ENCODE measurements around the gene TARS1. TPM values are rescaled to one million over a fixed set of nuclear protein-coding genes. Genes with fewer than 3 reads are reported as not detected.

TARS1 gene
- total RNA-seq, 1 donor from 2014 or later, result 306 TPM

DNA sequence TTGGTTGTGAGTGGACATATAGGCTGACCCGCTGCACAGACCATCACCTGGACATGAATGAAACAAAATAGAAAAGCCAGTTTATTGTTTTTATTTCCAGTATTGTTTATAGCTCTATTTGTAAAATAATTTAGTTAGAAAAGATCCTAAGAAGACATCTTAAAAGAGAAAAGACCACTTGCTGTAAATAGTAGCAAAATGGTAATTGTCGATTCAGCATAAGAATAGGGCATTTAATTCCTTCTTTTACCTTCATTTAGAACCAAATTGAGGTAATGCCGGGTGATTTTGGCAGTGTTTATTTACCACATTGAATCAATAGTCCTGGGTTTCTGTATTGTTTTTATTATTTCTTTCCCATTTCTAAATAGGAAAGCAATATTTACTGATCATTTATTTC lies 7.4 kb downstream of the TARS1 start:
- peaks cover 20% of the 10 kb centered on the region for H3K36me3 Mint-ChIP-seq (ENCODE audit: low read depth, unreplicated experiment)
- FAIRE-seq (no peak), DNase-seq (ENCODE audit: low read depth) (no peak)
- H3K27me3 Mint-ChIP-seq (ENCODE audit: low read depth, unreplicated experiment), result no peaks in the 10 kb centered on the region
- TF ChIP-seq EZH2 (IDR thresholded peaks at IDR 0.05; ENCODE audit: insufficient read depth, low read length), result no peak
- TF ChIP-seq, protein P1, sequence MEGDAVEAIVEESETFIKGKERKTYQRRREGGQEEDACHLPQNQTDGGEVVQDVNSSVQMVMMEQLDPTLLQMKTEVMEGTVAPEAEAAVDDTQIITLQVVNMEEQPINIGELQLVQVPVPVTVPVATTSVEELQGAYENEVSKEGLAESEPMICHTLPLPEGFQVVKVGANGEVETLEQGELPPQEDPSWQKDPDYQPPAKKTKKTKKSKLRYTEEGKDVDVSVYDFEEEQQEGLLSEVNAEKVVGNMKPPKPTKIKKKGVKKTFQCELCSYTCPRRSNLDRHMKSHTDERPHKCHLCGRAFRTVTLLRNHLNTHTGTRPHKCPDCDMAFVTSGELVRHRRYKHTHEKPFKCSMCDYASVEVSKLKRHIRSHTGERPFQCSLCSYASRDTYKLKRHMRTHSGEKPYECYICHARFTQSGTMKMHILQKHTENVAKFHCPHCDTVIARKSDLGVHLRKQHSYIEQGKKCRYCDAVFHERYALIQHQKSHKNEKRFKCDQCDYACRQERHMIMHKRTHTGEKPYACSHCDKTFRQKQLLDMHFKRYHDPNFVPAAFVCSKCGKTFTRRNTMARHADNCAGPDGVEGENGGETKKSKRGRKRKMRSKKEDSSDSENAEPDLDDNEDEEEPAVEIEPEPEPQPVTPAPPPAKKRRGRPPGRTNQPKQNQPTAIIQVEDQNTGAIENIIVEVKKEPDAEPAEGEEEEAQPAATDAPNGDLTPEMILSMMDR (IDR thresholded peaks at IDR 0.05; ENCODE audit: insufficient read depth, low read depth, low read length), result no peak
- no peak overlapping the region for H3K4me3 Mint-ChIP-seq (ENCODE audit: unreplicated experiment)
- no peak overlapping the region for H3K27ac Mint-ChIP-seq (ENCODE audit: unreplicated experiment)
- H3K4me1 Mint-ChIP-seq (ENCODE audit: low read depth, unreplicated experiment), result peaks cover 19% of the 10 kb centered on the region
- H3K27me3 ChIP-seq (ENCODE audit: insufficient read depth, low read length), result no peaks in the 10 kb centered on the region
- peaks cover 60% of the 10 kb centered on the region for H3K36me3 ChIP-seq (ENCODE audit: insufficient read depth, low read length)
- H3K9me3 Mint-ChIP-seq (ENCODE audit: unreplicated experiment), result no peaks in the 10 kb centered on the region
- H3K9ac ChIP-seq (ENCODE audit: low read length), result no peak overlapping the region
- no peak overlapping the region for H2AFZ ChIP-seq (ENCODE audit: low read depth, low read length)
- H3K9me3 ChIP-seq (ENCODE audit: insufficient read depth, low read depth, low read length), result no peaks in the 10 kb centered on the region
- H3K4me2 ChIP-seq (ENCODE audit: low read length), result no peak overlapping the region
- H3K79me2 ChIP-seq (ENCODE audit: insufficient read depth, low read length), result peaks cover 94% of the 10 kb centered on the region
- no peak overlapping the region for H3K4me3 ChIP-seq (ENCODE audit: insufficient read depth, low read depth, low read length)
- H3K4me1 ChIP-seq (ENCODE audit: insufficient read depth, low read length), result peaks cover 3% of the 10 kb centered on the region
- H4K20me1 ChIP-seq (ENCODE audit: insufficient read depth, low read length), result peaks cover 68% of the 10 kb centered on the region
- H3K27ac ChIP-seq (ENCODE audit: low read depth, low read length), result no peak overlapping the region

DNA sequence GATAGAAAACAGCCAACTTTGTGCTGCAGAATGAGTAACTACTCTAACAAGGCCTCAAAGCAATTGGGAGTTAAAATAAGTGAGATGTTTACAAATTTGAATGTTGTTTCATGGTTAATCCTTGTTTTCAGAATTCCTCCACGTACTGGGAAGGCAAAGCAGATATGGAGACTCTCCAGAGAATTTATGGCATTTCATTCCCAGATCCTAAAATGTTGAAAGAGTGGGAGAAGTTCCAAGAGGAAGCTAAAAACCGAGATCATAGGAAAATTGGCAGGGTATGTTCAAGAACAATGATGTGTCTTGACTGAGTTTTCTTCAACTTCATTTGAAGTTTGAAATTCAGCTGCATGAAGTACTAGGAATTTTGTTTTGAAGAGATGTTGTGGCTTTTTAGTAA lies 16.4 kb downstream of the TARS1 start:
- no peaks in the 10 kb centered on the region for H3K27me3 Mint-ChIP-seq (ENCODE audit: low read depth, unreplicated experiment)
- Histone ChIP-seq H2AFZ (ENCODE audit: low read depth, low read length) (no peak overlapping the region), H3K27ac (ENCODE audit: low read depth, low read length) (no peak overlapping the region), H3K4me1 (ENCODE audit: insufficient read depth, low read length) (no peaks in the 10 kb centered on the region), H3K27me3 (ENCODE audit: insufficient read depth, low read length) (no peaks in the 10 kb centered on the region), H3K9ac (ENCODE audit: low read length) (no peak overlapping the region), H3K9me3 (ENCODE audit: insufficient read depth, low read depth, low read length) (no peaks in the 10 kb centered on the region), H4K20me1 (ENCODE audit: insufficient read depth, low read length) (peaks cover 46% of the 10 kb centered on the region), H3K4me2 (ENCODE audit: low read length) (no peak overlapping the region), H3K79me2 (ENCODE audit: insufficient read depth, low read length) (peaks cover 28% of the 10 kb centered on the region), H3K36me3 (ENCODE audit: insufficient read depth, low read length) (peaks cover 86% of the 10 kb centered on the region), H3K4me3 (ENCODE audit: insufficient read depth, low read depth, low read length) (no peak overlapping the region)
- H3K36me3 Mint-ChIP-seq (ENCODE audit: low read depth, unreplicated experiment), result peaks cover 23% of the 10 kb centered on the region
- H3K4me1 Mint-ChIP-seq (ENCODE audit: low read depth, unreplicated experiment), result peaks cover 3% of the 10 kb centered on the region
- DNase-seq (ENCODE audit: low read depth), result peak; percentile 6
- FAIRE-seq, result peak; percentile 45
- no peaks in the 10 kb centered on the region for H3K9me3 Mint-ChIP-seq (ENCODE audit: unreplicated experiment)
- TF ChIP-seq, protein P1 (IDR thresholded peaks at IDR 0.05; ENCODE audit: insufficient read depth, low read depth, low read length), result no peak
- TF ChIP-seq EZH2 (IDR thresholded peaks at IDR 0.05; ENCODE audit: insufficient read depth, low read length), result no peak
- H3K27ac Mint-ChIP-seq (ENCODE audit: unreplicated experiment), result no peak overlapping the region
- no peak overlapping the region for H3K4me3 Mint-ChIP-seq (ENCODE audit: unreplicated experiment)

DNA sequence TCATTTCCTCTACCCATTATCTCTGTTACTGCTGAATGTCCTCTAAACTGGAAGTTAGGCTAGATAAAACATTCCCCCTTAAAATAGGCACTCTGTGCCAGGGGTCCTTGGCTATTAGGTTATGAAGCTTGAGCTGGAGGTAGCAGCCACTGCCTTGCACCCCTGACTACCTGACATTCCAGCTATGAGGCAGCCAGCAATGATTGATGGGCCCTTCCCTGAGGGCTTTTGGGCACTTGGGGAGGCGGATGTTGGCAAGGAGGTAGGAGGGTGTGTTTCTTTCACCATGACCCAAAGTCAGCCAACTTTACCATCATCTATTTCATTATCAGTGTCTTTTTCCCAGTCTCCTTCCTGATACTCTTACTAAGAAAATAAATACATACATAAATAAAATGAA lies 17.1 kb downstream of the TARS1 start:
- no peak overlapping the region for H3K4me3 ChIP-seq (ENCODE audit: insufficient read depth, low read depth, low read length)
- Mint-ChIP-seq H3K9me3 (ENCODE audit: unreplicated experiment) (no peaks in the 10 kb centered on the region), H3K27ac (ENCODE audit: unreplicated experiment) (no peak overlapping the region), H3K27me3 (ENCODE audit: low read depth, unreplicated experiment) (no peaks in the 10 kb centered on the region), H3K4me3 (ENCODE audit: unreplicated experiment) (no peak overlapping the region), H3K36me3 (ENCODE audit: low read depth, unreplicated experiment) (peaks cover 23% of the 10 kb centered on the region), H3K4me1 (ENCODE audit: low read depth, unreplicated experiment) (no peaks in the 10 kb centered on the region)
- no peak for DNase-seq (ENCODE audit: low read depth)
- H3K9me3 ChIP-seq (ENCODE audit: insufficient read depth, low read depth, low read length), result no peaks in the 10 kb centered on the region
- no peaks in the 10 kb centered on the region for H3K4me1 ChIP-seq (ENCODE audit: insufficient read depth, low read length)
- peaks cover 39% of the 10 kb centered on the region for H4K20me1 ChIP-seq (ENCODE audit: insufficient read depth, low read length)
- peaks cover 21% of the 10 kb centered on the region for H3K79me2 ChIP-seq (ENCODE audit: insufficient read depth, low read length)
- H2AFZ ChIP-seq (ENCODE audit: low read depth, low read length), result no peak overlapping the region
- TF ChIP-seq, protein P1 (IDR thresholded peaks at IDR 0.05; ENCODE audit: insufficient read depth, low read depth, low read length), result no peak
- TF ChIP-seq EZH2 (IDR thresholded peaks at IDR 0.05; ENCODE audit: insufficient read depth, low read length), result no peak
- no peak overlapping the region for H3K9ac ChIP-seq (ENCODE audit: low read length)
- no peak overlapping the region for H3K4me2 ChIP-seq (ENCODE audit: low read length)
- H3K27ac ChIP-seq (ENCODE audit: low read depth, low read length), result no peak overlapping the region
- H3K36me3 ChIP-seq (ENCODE audit: insufficient read depth, low read length), result peaks cover 87% of the 10 kb centered on the region
- no peak for FAIRE-seq
- no peaks in the 10 kb centered on the region for H3K27me3 ChIP-seq (ENCODE audit: insufficient read depth, low read length)
